GM21423 (cell line): Measurements from ENCODE around the gene ACSS3.
"Not testable (repeated sequence)": the region's sequence is repeated elsewhere in the genome, so short reads cannot be mapped to it uniquely, and the experiment has no call there.

Experiments used
- ATAC-seq: cut with Tn5 transposase; IDR thresholded peaks from one replicate; pipeline ENCODE4 v1.9.1; 2021; ENCODE audit warnings: mild to moderate bottlenecking, moderate library complexity; ENCODE audit not compliant: unreplicated experiment

The ACSS3 gene

DNA sequence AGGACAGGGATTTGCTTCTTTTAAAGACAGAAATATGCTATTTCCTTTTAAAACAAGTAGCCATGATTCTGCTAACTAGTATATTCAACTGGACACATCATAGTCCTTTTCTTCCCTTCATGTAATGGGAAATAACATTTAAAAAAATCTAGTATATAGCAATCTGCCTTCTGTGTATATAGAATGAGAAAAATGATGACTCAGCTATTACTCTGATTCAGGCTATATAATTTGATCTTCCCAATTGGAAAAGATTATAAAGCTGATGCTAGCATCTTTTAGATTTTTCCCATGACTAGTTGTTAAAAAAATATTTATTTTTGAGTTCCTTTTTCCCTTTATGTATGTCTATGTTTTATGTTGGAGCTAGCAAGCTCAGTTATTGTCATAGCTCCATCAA, 86.9 kb downstream of the ACSS3 start:
- ATAC-seq = no peak

GRCh38 chr12:81166790-81167189, 88.9 kb downstream of the ACSS3 start:
- ATAC-seq = no peak

DNA sequence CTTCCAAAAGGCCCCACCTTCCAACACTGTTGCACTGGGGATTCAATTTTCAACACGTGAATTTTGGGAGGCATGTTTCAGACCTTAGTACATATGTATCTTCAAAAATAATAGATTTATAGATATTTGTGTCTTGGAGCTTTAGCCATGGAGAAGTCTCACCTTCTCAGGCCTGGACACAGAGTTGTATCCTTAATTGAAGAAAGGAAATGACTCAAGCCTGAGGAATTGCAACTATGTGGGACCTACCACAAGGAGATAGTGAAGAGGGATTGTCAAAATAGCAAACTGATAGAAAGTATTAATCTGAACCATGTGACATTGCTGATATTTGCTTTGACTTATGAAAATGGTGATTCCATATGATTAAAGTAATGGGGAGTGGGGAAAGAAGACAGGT, 89.8 kb downstream of the ACSS3 start:
- no peak for ATAC-seq

DNA sequence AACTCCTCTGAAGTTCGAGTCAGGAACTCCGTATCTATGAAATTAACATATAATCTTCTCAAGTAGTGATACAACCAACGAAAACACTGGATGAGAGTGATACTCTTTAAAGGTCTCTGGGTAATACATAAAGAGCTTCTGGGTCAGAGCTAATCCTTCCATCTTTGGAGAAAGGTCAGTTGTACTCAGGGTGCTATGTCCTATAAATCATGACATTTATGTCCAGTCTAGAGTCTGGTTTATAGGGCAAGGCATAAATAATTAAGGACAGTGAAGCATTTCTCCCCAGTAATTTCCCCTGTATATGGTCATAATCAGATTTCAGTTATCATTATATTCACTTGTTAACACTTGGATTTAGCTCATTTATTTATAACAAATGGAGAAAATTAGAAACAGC, 90.6 kb downstream of the ACSS3 start:
- no peak for ATAC-seq

GRCh38 chr12:81170072-81170471, 92.2 kb downstream of the ACSS3 start:
- no peak for ATAC-seq

DNA sequence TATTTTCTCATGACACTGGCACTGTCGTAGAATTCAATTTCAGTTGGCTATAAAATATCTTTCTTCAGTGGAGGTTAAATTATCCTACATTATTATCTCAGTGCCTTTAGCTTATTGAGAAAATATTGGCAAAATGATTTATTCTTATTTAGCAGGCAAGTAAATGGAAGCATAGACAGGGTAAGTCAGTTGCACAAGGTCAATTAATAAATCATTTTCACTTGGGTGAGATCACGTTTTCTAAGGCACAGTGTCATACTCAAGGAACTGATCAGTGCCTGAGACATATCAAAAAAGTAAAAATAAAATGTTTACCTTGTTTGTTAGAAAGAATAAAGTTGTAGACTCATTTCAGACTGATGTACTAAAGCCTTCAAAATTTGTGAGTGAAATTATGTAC, 95.0 kb downstream of the ACSS3 start:
- no peak for ATAC-seq

DNA sequence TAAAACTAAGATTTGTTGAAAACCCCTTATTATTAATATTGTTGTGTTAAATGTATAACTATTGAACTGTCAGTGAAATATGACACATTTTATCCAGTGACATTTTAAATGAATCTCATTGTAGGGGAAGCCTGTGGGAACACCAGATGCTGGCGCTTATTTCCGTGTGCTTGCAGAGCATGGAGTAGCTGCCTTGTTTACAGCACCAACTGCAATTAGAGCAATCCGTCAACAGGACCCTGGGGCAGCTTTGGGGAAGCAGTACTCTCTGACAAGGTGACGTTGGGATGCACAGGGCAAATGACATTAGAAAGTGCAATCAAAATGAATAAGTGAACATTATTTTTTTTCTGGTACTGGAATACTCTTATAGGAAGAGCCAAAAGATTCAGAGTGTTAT, 96.8 kb downstream of the ACSS3 start:
- no peak for ATAC-seq

GRCh38 chr12:81176796-81177195, 98.9 kb downstream of the ACSS3 start:
- ATAC-seq = no peak

DNA sequence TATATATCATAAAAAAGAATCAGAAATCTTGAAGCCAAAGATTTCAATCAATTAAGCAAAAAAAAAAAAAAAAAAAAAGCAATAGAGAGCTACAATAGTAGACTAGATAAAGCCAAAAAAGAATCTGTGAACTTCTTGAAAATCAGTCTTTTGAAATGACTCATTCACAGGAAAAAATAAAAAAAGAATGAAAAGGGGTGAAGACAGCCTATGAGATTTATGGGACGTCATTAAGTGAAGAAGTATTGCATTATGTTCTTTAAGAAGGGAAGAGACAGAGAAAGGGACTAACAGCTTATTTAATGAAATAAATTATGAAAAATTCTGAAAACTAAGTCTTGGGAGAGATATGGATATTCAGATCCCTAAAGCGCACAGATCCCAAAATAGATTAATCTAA, 103.8 kb downstream of the ACSS3 start:
- ATAC-seq = no peak

DNA sequence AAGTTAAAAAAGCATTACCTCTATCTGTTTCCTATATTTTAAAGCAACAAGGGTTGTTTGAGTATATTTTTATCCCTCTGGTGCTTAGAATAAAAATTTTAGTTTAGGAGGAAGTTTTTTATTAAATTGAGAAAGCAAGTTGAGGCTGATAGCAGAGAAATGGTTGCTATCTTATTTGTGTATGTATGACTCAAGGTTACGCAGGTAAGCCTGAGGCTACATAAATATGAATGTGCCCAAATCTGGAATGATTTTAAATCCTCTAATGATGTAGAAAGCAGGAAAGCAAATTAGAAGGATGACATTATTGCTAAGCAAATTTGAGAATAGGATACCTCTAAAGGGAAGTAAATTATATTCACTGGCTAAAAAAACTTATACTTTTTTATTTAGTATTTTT, 109.8 kb downstream of the ACSS3 start:
- ATAC-seq = no peak

DNA sequence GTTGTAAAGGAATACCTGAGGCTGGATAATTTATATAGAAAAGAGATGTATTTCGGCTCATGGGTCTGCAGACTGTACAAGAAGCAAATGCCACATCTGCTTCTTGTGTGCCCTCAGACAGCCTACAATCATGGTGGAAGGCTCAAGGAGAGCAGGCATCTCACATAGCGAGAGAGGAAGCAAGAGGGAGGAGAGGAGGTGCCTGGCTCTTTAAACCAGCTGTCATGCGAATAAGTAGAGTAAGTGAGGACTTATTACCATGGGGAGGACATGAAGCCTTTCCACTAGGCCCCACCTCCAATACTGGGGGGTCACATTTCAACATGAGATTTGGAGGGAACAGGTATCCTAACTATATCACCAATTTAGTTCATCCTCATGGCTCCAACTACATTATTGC, 118.7 kb downstream of the ACSS3 start:
- no peak for ATAC-seq

DNA sequence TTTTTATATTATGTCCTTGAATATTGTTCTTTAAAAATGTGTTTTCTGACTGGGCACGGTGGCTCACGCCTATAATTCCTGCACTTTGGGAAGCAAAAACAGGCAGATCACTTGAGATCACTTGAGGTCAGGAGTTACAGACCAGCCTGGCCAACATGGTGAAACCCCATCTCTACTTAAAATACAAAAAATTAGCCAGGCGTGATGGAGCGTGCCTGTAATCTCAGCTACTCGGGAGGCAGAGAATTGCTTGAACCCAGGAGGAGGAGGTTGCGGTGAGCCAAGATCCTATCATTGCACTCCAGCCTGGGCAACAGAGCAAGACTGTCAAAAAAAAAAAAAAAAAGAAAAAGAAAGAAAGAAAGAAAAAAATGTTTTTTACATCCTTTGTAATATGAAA, 122.7 kb downstream of the ACSS3 start:
- ATAC-seq = not testable (repeated sequence)

GRCh38 chr12:81203671-81204204, 125.9 kb downstream of the ACSS3 start:
- ATAC-seq = no peak

DNA sequence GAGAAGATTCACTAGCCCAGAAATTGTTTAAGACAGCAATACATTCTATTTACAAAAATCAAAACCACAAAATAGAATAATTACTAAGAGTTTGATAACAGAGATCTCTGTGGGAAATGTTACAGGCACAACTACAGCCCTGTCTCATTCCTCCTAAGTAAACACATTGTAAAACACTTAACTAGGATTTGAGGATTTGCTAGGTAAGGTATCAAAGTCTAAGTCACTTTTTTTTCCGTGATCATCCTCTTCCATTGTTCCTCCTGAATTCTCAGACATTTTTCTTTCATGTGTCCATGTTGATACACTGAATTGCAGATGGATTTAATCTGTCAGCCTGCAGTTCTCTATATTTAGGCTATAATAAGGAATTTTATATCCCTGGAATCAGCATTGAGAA, 127.5 kb downstream of the ACSS3 start:
- no peak for ATAC-seq

DNA sequence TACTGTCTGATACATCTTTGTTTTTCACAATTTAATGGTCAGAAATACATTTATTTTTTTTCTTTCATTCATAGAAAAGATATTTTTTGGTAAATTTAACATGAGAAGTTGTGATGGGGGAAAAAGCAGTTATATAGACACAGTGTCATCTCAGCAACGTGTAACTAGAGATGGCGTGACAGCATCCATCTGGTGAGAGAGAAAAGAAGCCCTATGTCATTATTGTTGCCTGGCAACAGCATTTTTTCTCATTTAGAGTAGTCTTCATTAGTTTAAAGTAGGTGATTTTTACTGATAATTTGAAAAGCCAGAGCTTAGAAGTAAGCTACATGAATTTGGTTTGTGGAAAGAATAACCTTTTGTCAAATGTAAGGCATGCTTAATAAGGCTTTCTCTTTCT, 128.6 kb downstream of the ACSS3 start:
- ATAC-seq = no peak

DNA sequence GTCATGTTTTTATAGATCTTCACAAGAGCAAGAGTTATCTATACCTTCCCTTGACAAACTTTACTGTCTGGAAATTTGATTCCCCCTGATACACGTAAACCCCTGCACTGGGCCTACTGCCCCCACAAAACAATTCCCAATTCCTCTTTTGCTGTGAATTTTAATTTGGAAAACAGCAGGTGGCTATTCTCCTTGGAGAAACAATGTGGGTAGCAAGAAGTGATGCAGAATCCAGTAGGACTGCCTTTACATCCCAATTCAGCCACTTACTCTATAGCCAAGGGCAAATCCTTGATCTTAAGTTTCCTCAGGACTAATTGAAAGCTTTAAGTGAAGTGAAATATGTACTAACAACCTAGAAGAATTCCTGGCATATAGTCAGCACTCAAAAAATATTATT, 129.3 kb downstream of the ACSS3 start:
- ATAC-seq = no peak

- no peak for ATAC-seq
These were observed 129.8 kb downstream of the ACSS3 start for GRCh38 chr12:81207664-81208063.

DNA sequence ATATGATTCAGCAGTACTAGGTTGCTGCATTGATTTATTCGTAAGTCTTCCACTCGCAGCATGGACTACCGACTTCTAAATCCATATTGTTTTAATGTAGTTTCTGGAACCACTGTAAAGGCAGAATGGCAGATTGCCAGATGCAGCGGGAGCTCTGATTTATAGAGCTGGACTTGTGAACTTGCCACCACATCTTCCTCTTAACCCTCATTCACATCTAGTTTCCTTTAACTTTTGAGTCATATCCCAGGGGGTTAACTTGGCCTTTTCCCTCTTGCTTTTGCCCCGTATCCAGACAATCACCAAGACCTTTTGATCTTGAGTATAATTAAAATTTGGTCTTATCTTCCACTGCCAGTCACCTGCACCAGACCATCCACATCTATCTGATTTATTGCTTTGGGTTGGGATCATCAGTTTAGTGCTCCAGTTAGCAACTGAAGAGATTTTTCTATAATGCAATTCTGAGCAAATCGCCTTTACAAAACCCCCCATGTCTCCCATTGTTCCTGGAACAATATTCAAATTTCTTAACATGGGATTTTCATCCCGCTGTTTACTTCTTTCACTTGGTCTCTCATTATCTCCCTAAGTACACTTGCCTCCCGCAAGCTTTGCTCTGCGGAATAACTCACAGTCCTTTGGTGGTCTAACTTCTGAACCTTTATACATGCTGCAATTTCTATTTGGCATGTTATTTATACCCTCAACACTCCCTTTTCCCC, 130.5 kb downstream of the ACSS3 start:
- ATAC-seq = no peak

- ATAC-seq = no peak
These were observed 131.1 kb downstream of the ACSS3 start for GRCh38 chr12:81209012-81209411.

- not testable (repeated sequence) for ATAC-seq
These were observed 131.9 kb downstream of the ACSS3 start for GRCh38 chr12:81209772-81210225.

DNA sequence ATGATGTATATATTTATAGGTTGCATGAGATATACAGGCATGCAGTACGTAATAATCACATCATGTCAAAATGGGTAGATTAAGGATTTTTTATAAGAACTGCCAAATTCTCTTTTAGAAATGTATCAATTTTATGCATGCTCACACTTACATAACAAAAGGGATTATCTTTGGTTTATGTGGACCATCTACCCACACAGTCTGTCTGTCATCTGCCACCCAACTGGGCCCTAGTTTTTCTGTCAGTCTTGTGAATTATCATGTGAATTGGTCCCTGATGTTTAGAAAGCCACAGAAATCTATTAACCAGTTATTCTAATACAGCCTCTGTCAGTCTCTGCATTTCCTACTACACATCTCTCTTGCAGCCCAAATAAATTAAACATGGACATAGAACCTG, 133.4 kb downstream of the ACSS3 start:
- ATAC-seq = no peak

GRCh38 chr12:81212996-81213696, 135.3 kb downstream of the ACSS3 start:
- no peak for ATAC-seq
